Spleen (tissue), 11 donors: ENCODE measurements around the gene HMX1. TPM values are rescaled to one million over a fixed set of nuclear protein-coding genes. Genes with fewer than 3 reads are reported as not detected.

Experiments
- DNase-seq: peaks from one replicate; pipeline ENCODE4 v3.0.0-alpha.2; 2020
- H3K27ac ChIP-seq, 8 donors: fragments of 200-600 bp; sonication (generic) in 7 of 8; 1 replicate in 4 of 8; 2 replicates in 4 of 8; pipeline versions ENCODE4 v1.5.0 to v1.8.0; 2016 to 2021; ENCODE audit warnings: inconsistent platforms in 4 of 8, mild to moderate bottlenecking in 4 of 8, moderate library complexity in 1 of 8
- H3K27me3 ChIP-seq, 7 donors: fragments of 200-600 bp; sonication (generic) in 6 of 7; replicated peaks in 1 of 7; 1 replicate in 4 of 7; 2 replicates in 3 of 7; pipeline versions ENCODE4 v1.5.0 to v1.8.0; 2016 to 2021; ENCODE audit warnings: inconsistent platforms in 3 of 7, mild to moderate bottlenecking in 1 of 7
- H3K36me3 ChIP-seq, 6 donors: fragments of 200-600 bp; sonication (generic) in 5 of 6; 1 replicate in 4 of 6; 2 replicates in 2 of 6; pipeline versions ENCODE4 v1.5.0 to v1.8.0; 2016 to 2021; ENCODE audit warnings: inconsistent platforms in 2 of 6
- H3K4me1 ChIP-seq, 6 donors: fragments of 200-600 bp; sonication (generic) in 5 of 6; 1 replicate in 3 of 6; 2 replicates in 3 of 6; pipeline versions ENCODE4 v1.5.0 to v1.8.0; 2016 to 2021; ENCODE audit warnings: inconsistent platforms in 3 of 6
- H3K4me3 ChIP-seq, 8 donors: fragments of 200-600 bp; sonication (generic) in 7 of 8; 1 replicate in 4 of 8; 2 replicates in 4 of 8; pipeline versions ENCODE4 v1.5.0 to v1.8.0; 2016 to 2021; ENCODE audit warnings: inconsistent platforms in 4 of 8, mild to moderate bottlenecking in 4 of 8, moderate library complexity in 2 of 8
- H3K9me3 ChIP-seq, 8 donors: fragments of 200-600 bp; sonication (generic) in 7 of 8; 1 replicate in 4 of 8; 2 replicates in 4 of 8; pipeline versions ENCODE4 v1.5.0 to v1.8.0; 2016 to 2021; ENCODE audit warnings: inconsistent platforms in 4 of 8
- POLR2A ChIP-seq, 3 donors: fragments of 450-650 bp; IDR thresholded peaks; one replicate each; pipeline ENCODE4 v1.5.1; 2017; ENCODE audit warnings: antibody characterized with exemption in 3 of 3, mild to moderate bottlenecking in 1 of 3
- POLR2AphosphoS5 ChIP-seq, 3 donors: sonication (generic); formaldehyde crosslinking; IDR thresholded peaks; one replicate each; pipeline ENCODE4 v1.5.1; 2017; ENCODE audit warnings: antibody characterized with exemption in 3 of 3
- WGBS, 5 donors: extraction: QIAGEN DNeasy Blood & Tissue Kit in 3 of 5; methylation state at CpG; one replicate each; pipeline versions ENCODE4 v1.1.5 to v1.1.7; 2013 to 2018; 5-methylcytosine and 5-hydroxymethylcytosine counted together
- intact Hi-C: fragments of 100-400 bp; cut with DNase I; formaldehyde crosslinking; loops from one replicate; pipeline ENCODE4 v1.15.0; 2023; ENCODE audit warnings: low total_unique reads
- polyA plus RNA-seq, 3 donors: library from polyadenylated mRNA; stranded (reverse); fragments of 200-250 nt; gene quantifications; one replicate each; pipeline ENCODE4 v1.2.1, GENCODE V29; 2013
- total RNA-seq, 7 donors: library from RNA; depleted of rRNA in 3 of 7; stranded (reverse); fragments of >200 nt in 3 of 7; fragmentation: NEBNext Ultra II Directional in 4 of 7; extraction: Animal tissue kit (Norgen Biotek cat#: 25700) in 4 of 7; gene quantifications; one replicate each; pipeline versions ENCODE4 v1.1.0 to v1.2.1, GENCODE V29; 2016 to 2021
- TF ChIP-seq, protein P1 (sequence below), 11 experiments: fragments of 200-600 bp in 7 of 11; fragments of 450-650 bp in 4 of 11; sonication (generic) in 4 of 11; IDR thresholded peaks in 8 of 11; conservative IDR thresholded peaks in 3 of 11; 1 replicate in 7 of 11; 2 replicates in 4 of 11; pipeline versions ENCODE4 v1.4.0 to v1.8.0; 2016 to 2021; ENCODE audit warnings: antibody characterized with exemption in 11 of 11, inconsistent platforms in 4 of 11, mild to moderate bottlenecking in 1 of 11
- donor health status: healthy with polysubstance abuse.
- donor health status: DM: no; HTN: no; CAD: no; lungs with moderate emphysema.
- donor health status: DM: no; HTN: no; CAD: no.
- donor health status: Bipolar disorder and iron deficiency.
- donor health status: healthy.
- donor health status: DM: no; HTN: no; CAD: no.
- donor health status: DM: yes; HTN: yes; CAD: no.

HMX1 gene
- total and polyA plus RNA-seq, 10 donors = not detected

DNA sequence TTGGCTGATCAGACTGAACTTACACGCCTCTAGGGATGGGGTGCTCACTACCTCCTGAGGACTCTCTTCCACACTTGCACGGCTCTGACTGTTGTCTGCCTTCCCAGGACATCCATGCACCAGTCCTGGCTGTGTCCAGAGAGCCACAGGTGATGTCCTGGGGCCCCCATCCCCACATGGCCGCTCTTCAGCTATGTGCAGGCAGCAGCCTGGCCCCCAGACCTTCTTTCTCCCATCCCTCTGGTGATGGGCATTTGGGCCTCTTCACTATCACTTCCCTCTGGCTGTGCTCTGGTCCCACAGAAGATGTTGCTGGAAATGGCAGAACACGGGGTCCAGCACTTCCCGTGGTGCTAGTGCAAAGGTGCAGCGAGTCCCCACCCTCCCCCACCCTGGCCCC lies 40.9 kb upstream of the HMX1 start:
- intact Hi-C loops = loop anchor here (10.0 kb wide), 1 partner anchor 308 kb away; no protein-coding TSS in a partner anchor
- H3K9me3 ChIP-seq = no peaks in the 10 kb centered on the region
- WGBS, 5 donors = 76 to 90% (median 82%) methylated on average over 6 of the region's 6 CpGs

DNA sequence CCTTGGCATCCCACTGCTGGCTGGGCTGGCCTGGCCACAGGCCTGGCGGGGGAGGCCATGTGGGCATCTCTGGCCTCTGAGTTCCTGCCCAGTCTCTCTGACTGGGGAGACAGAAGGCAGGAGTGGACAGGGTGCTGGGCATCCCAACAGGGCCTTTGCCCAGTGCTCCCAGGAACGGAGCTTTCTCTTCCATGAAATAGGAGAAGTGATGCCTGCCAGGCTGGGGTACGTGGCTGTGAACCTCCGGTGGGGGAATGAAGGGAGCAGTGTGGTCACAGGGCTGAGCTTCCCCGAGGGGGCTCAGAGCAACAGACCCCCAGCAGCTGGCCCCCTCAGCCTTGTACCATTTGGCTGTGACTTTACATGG lies 40.4 kb upstream of the HMX1 start:
- 69 to 85% (median 78%) methylated on average over 4 to 5 of the region's 5 CpGs for WGBS, 5 donors
- H3K36me3 ChIP-seq = no peaks in the 10 kb centered on the region
- H3K27me3 ChIP-seq = peaks cover 0 to 43% (median 0%) of the 10 kb centered on the region in 7 donors
- no peaks in the 10 kb centered on the region for H3K4me1 ChIP-seq
- H3K4me3 ChIP-seq = no peak overlapping the region
- peak; percentile 53 for DNase-seq
- no peak overlapping the region for H3K27ac ChIP-seq
- intact Hi-C loops = loop anchor here (10.0 kb wide), 1 partner anchor 307 kb away; no protein-coding TSS in a partner anchor
- no peaks in the 10 kb centered on the region for H3K9me3 ChIP-seq
- TF ChIP-seq, protein P1, sequence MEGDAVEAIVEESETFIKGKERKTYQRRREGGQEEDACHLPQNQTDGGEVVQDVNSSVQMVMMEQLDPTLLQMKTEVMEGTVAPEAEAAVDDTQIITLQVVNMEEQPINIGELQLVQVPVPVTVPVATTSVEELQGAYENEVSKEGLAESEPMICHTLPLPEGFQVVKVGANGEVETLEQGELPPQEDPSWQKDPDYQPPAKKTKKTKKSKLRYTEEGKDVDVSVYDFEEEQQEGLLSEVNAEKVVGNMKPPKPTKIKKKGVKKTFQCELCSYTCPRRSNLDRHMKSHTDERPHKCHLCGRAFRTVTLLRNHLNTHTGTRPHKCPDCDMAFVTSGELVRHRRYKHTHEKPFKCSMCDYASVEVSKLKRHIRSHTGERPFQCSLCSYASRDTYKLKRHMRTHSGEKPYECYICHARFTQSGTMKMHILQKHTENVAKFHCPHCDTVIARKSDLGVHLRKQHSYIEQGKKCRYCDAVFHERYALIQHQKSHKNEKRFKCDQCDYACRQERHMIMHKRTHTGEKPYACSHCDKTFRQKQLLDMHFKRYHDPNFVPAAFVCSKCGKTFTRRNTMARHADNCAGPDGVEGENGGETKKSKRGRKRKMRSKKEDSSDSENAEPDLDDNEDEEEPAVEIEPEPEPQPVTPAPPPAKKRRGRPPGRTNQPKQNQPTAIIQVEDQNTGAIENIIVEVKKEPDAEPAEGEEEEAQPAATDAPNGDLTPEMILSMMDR (IDR thresholded peaks at IDR 0.05 in 8 of 11, conservative IDR thresholded peaks at IDR 0.05 in 3 of 11) = no peak
- no peak for TF ChIP-seq POLR2A (IDR thresholded peaks at IDR 0.05)
- TF ChIP-seq POLR2AphosphoS5 (IDR thresholded peaks at IDR 0.05) = no peak

More for the DNA sequence above, 40.9 kb upstream of the HMX1 start:
- Histone ChIP-seq H3K36me3 (no peaks in the 10 kb centered on the region), H3K27me3 (peaks cover 0 to 44% (median 0%) of the 10 kb centered on the region in 7 donors), H3K4me1 (no peaks in the 10 kb centered on the region), H3K4me3 (no peak overlapping the region), H3K27ac (no peak overlapping the region)
- DNase-seq = peak; percentile 59
- TF ChIP-seq POLR2A (IDR thresholded peaks at IDR 0.05) (no peak), POLR2AphosphoS5 (IDR thresholded peaks at IDR 0.05) (no peak)
- TF ChIP-seq, protein P1 (IDR thresholded peaks at IDR 0.05 in 8 of 11, conservative IDR thresholded peaks at IDR 0.05 in 3 of 11) = no peak

DNA sequence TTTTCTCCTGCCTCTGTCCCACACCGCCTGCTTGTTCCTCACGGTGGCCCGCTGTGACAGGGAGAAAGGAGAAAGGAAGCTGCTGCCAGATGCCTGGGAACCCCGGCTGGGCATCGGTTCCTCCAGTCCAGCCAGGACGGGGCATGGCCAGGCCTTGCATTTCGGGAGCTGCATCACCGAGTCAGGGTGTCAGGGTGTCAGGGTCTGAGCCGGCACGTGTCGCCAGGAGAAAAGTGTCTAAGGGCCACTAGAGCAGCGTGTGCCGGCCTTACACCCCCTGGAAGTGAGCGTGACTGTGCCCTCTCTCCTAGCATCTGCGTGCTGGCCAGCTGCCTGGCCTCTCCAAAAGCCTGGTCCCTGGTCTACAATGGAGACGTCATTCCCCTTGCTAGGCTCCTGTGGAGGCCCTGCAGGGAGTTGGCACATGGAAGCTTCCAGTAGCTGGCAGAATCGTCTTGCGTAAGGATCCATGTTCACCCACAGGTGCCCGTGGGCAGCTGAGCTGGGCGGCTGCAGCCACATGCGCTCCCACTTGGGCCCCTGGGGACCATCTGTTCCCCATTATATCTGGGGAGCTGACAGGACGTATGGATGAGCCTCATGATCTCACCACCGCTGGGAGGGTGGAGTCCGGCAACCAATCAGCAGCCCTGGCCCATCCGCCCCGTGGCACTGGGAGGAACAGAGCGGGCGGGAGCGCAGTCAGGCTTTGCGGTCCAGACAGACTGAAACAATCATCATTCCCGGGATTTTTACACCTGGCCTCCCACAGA lies 39.9 kb upstream of the HMX1 start:
- Histone ChIP-seq H3K4me3 (no peak overlapping the region), H3K9me3 (no peaks in the 10 kb centered on the region), H3K27ac (no peak overlapping the region), H3K27me3 (peaks cover 0 to 38% (median 0%) of the 10 kb centered on the region in 7 donors), H3K36me3 (no peaks in the 10 kb centered on the region), H3K4me1 (no peaks in the 10 kb centered on the region)
- DNase-seq = peak; percentile 67
- TF ChIP-seq POLR2AphosphoS5 (IDR thresholded peaks at IDR 0.05) (no peak), POLR2A (IDR thresholded peaks at IDR 0.05) (no peak)
- TF ChIP-seq, protein P1 (IDR thresholded peaks at IDR 0.05 in 8 of 11, conservative IDR thresholded peaks at IDR 0.05 in 3 of 11) = no peak
- 73 to 87% (median 82%) methylated on average over 28 to 31 of the region's 31 CpGs for WGBS, 5 donors
- intact Hi-C loops = loop anchor here (10.0 kb wide), 1 partner anchor 307 kb away; no protein-coding TSS in a partner anchor

DNA sequence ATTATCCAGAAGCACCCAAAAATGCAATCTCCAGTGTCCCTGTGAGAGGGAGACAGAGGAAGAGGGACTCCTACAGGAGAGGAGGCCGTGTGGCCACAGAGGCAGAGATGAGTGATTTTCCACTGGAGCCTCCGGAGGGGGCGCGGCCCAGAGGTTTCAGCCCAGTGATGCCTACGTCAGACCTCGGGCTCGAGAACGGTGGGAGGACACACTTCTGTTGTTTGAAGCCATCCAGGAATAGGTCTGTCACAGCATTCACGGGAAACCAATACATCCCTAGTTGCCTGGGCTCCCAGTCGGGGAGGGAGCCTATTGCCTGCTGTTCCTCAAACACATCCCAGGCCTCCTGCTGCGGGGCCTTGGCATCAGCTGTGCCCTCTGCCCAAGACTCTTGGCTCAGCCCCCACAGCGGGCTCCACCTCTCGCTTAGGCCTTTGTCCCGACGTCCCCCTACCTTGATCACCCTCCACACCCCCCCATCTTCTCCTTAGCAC lies 39.2 kb upstream of the HMX1 start:
- Histone ChIP-seq H3K4me3 (no peak overlapping the region), H3K9me3 (no peaks in the 10 kb centered on the region), H3K27me3 (peaks cover 0 to 41% (median 0%) of the 10 kb centered on the region in 7 donors), H3K4me1 (no peaks in the 10 kb centered on the region), H3K27ac (no peak overlapping the region), H3K36me3 (no peaks in the 10 kb centered on the region)
- no peak for DNase-seq
- intact Hi-C loops = loop anchor here (10.0 kb wide), 1 partner anchor 306 kb away; no protein-coding TSS in a partner anchor
- WGBS, 5 donors = 62 to 67% (median 65%) methylated on average over 14 to 15 of the region's 15 CpGs
- TF ChIP-seq POLR2AphosphoS5 (IDR thresholded peaks at IDR 0.05) = no peak
